Measurements from ENCODE around the gene TMIGD2.
"Not testable (repeated sequence)": the region's sequence is repeated elsewhere in the genome, so short reads cannot be mapped to it uniquely, and the experiment has no call there.

The TMIGD2 gene

GRCh38 chr19:4329858-4330257, 27.7 kb upstream of the TMIGD2 start:
- peaks cover 15% of the 10 kb centered on the region for H3K36me3 Mint-ChIP-seq (ENCODE audit: low read depth)
- no peak for DNase-seq
- peaks cover 32% of the 10 kb centered on the region for H3K4me1 Mint-ChIP-seq (ENCODE audit: low read depth)
- H3K27ac Mint-ChIP-seq = peak overlapping the region; percentile 37
- no peaks in the 10 kb centered on the region for H3K27me3 Mint-ChIP-seq
- peak overlapping the region; percentile 52 for H3K4me3 Mint-ChIP-seq
- H3K9me3 Mint-ChIP-seq = peaks cover under 1% of the 10 kb centered on the region

DNA sequence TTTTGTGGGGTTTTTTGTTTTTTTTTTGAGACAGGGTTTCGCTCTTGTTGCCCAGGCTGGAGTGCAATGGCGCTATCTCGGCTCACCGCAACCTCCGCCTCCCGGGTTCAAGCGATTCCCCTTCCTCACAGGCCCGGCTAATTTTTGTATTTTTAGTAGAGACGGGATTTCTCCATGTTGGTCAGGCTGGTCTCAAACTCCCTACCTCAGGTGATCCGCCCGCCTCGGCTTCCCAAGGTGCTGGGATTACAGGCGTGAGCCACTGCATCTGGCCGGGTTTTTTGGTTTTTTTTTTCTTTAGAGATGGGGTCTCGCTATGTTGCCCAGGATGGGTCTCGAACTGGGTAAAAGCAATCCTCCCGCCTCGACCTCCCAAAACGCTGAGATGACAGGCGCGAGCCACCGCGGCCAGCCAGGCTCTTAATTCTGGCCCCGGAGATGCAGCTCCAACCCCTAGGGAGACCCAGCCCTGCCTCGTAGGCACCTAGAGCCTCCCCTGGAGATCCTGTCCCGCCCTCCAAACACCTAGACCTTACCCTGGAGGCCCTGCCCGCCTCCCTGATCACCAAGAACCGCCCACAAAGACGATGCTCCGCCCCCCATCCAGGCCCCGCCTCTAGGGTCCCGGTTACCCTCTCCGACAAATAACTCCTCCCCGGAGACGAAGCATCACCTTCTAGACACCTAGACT, 26.9 kb upstream of the TMIGD2 start:
- Mint-ChIP-seq H3K27ac (peak overlapping the region; percentile 94), H3K4me1 (ENCODE audit: low read depth) (peaks cover 32% of the 10 kb centered on the region), H3K36me3 (ENCODE audit: low read depth) (peaks cover 15% of the 10 kb centered on the region), H3K4me3 (peak overlapping the region; percentile 92)
- not testable (repeated sequence) for H3K27me3 Mint-ChIP-seq, H3K9me3 Mint-ChIP-seq
- peak; percentile 74 for DNase-seq

- peak overlapping the region; percentile 94 for H3K27ac Mint-ChIP-seq
- DNase-seq = peak; percentile 98
Measured at GRCh38 chr19:4328243-4328990, 26.2 kb upstream of the TMIGD2 start.

DNA sequence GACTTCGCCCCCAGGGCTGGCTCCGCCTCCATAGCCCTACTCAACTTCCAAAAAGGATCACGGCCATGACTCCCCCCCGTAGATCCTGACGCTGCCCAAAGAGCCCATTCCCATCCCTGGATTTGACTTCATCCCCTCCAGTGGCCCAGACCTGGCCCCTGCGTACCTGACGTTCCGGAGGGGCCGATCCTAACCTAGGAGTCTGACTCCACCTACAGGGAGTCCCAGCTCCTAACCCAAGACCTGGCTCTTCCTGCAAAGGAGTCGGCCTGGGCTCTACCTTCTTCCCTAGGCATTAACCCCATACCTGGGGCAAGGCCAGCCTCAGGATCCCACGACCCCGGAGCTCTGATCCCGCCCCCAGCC, 25.7 kb upstream of the TMIGD2 start:
- Mint-ChIP-seq H3K4me1 (ENCODE audit: low read depth) (peaks cover 32% of the 10 kb centered on the region), H3K4me3 (peak overlapping the region; percentile 67), H3K27ac (peak overlapping the region; percentile 52), H3K9me3 (no peaks in the 10 kb centered on the region), H3K36me3 (ENCODE audit: low read depth) (peaks cover 15% of the 10 kb centered on the region), H3K27me3 (no peaks in the 10 kb centered on the region)
- no peak for DNase-seq

More at GRCh38 chr19:4328243-4328990, 26.2 kb upstream of the TMIGD2 start:
- Mint-ChIP-seq H3K4me3 (peak overlapping the region; percentile 92), H3K36me3 (ENCODE audit: low read depth) (peaks cover 15% of the 10 kb centered on the region), H3K27me3 (no peaks in the 10 kb centered on the region), H3K9me3 (no peaks in the 10 kb centered on the region), H3K4me1 (ENCODE audit: low read depth) (peaks cover 32% of the 10 kb centered on the region)

DNA sequence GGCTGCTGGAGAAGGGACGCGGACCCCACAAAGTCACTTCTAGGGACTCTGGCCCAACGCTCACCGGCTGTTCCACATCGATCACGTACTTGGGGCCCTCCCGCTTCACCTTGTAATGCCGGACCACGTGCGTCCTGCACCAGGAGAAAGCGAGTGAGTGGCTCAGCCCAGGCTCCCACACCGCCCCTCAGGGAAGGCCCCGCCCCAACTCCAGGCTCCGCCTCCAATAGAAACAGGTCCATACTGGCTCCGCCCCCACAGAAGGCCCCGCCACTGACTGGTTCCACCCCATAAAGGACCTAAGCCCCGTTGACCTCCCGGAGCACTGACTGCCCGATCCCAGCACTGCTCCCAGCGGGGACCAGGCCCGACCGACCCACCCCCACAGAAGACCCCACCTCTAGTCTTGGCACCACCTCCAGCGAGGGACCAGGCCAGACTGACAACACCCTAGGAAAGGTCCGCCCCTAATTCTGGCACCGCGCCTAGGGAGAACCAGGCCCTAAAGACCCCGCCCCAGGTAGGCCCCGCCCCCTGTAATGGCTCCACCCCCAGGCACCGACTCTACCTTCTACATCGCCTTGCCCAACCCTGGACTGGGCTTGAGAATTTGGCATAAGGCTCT, 25.2 kb upstream of the TMIGD2 start:
- no peaks in the 10 kb centered on the region for H3K9me3 Mint-ChIP-seq
- peak overlapping the region; percentile 67 for H3K4me3 Mint-ChIP-seq
- H3K27me3 Mint-ChIP-seq = no peaks in the 10 kb centered on the region
- peaks cover 15% of the 10 kb centered on the region for H3K36me3 Mint-ChIP-seq (ENCODE audit: low read depth)
- DNase-seq = peak; percentile 84
- H3K4me1 Mint-ChIP-seq (ENCODE audit: low read depth) = peaks cover 32% of the 10 kb centered on the region
- peak overlapping the region; percentile 40 for H3K27ac Mint-ChIP-seq

DNA sequence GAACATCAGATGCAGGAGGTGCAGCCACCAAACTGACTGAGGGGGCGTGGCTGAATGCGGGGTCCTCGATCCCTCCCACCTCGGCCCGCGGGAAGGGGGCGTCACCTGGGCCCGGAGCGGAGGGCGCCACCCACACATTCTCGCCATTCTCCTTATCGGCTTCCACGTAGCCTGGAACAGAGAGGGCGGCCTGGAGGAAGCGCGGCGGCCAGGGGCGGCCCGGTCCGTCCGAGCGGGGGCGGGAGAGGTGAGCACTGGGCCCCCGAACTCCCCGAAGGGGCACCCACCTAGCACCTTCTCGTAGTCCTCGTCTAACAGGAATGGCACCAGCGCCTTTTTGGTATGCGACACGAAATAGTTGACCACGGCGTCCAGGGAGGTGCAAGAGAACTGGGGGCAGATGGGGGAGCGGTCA, 24.7 kb upstream of the TMIGD2 start:
- Mint-ChIP-seq H3K4me3 (peak overlapping the region; percentile 67), H3K36me3 (ENCODE audit: low read depth) (peaks cover 15% of the 10 kb centered on the region), H3K27ac (no peak overlapping the region), H3K27me3 (no peaks in the 10 kb centered on the region), H3K9me3 (no peaks in the 10 kb centered on the region), H3K4me1 (ENCODE audit: low read depth) (peaks cover 32% of the 10 kb centered on the region)
- DNase-seq = peak; percentile 52

- Mint-ChIP-seq H3K27me3 (no peaks in the 10 kb centered on the region), H3K27ac (peak overlapping the region; percentile 10)
- DNase-seq = no peak
Measured at GRCh38 chr19:4326215-4326836, 24.1 kb upstream of the TMIGD2 start.

DNA sequence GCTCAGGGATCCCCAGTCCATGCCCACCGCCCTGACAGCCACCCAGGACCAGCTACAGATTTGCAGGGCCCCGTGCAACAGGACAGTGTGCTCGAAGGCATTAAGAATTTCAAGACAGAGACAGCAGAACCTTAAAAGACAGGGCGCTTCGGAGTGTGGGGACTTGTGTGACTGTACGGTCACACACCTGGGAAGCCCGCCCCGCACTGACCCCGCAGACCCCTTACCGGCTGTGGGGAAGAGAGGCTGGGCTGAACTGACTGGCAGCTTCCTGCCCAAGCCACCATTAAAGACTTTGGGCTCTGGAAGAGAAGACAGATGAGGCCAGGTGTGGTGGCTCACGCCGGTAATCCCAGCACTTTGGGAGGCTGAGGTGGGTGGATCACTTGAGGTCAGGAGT, 22.0 kb upstream of the TMIGD2 start:
- no peaks in the 10 kb centered on the region for H3K9me3 Mint-ChIP-seq
- DNase-seq = no peak
- H3K27ac Mint-ChIP-seq = peak overlapping the region; percentile 24
- no peak overlapping the region for H3K4me3 Mint-ChIP-seq
- peaks cover 7% of the 10 kb centered on the region for H3K36me3 Mint-ChIP-seq (ENCODE audit: low read depth)
- H3K27me3 Mint-ChIP-seq = no peaks in the 10 kb centered on the region
- H3K4me1 Mint-ChIP-seq (ENCODE audit: low read depth) = peaks cover 24% of the 10 kb centered on the region

More at GRCh38 chr19:4326215-4326836, 24.1 kb upstream of the TMIGD2 start:
- no peaks in the 10 kb centered on the region for H3K9me3 Mint-ChIP-seq
- H3K4me3 Mint-ChIP-seq = peak overlapping the region; percentile 32
- H3K36me3 Mint-ChIP-seq (ENCODE audit: low read depth) = peaks cover 15% of the 10 kb centered on the region
- peaks cover 32% of the 10 kb centered on the region for H3K4me1 Mint-ChIP-seq (ENCODE audit: low read depth)

GRCh38 chr19:4323692-4324091, 21.5 kb upstream of the TMIGD2 start:
- Mint-ChIP-seq H3K4me3 (no peak overlapping the region), H3K9me3 (no peaks in the 10 kb centered on the region), H3K27ac (no peak overlapping the region), H3K4me1 (ENCODE audit: low read depth) (peaks cover 21% of the 10 kb centered on the region), H3K27me3 (no peaks in the 10 kb centered on the region), H3K36me3 (ENCODE audit: low read depth) (peaks cover 2% of the 10 kb centered on the region)
- no peak for DNase-seq

- no peaks in the 10 kb centered on the region for H3K36me3 Mint-ChIP-seq (ENCODE audit: low read depth)
- no peaks in the 10 kb centered on the region for H3K27me3 Mint-ChIP-seq
- H3K27ac Mint-ChIP-seq = no peak overlapping the region
- no peak for DNase-seq
- H3K4me1 Mint-ChIP-seq (ENCODE audit: low read depth) = peaks cover 17% of the 10 kb centered on the region
- no peak overlapping the region for H3K4me3 Mint-ChIP-seq
- no peaks in the 10 kb centered on the region for H3K9me3 Mint-ChIP-seq
Measured at GRCh38 chr19:4322942-4323665, 20.9 kb upstream of the TMIGD2 start.

GRCh38 chr19:4320419-4320818, 18.2 kb upstream of the TMIGD2 start:
- Mint-ChIP-seq H3K4me3 (no peak overlapping the region), H3K27ac (no peak overlapping the region), H3K36me3 (ENCODE audit: low read depth) (no peaks in the 10 kb centered on the region), H3K27me3 (no peaks in the 10 kb centered on the region), H3K4me1 (ENCODE audit: low read depth) (no peaks in the 10 kb centered on the region), H3K9me3 (no peaks in the 10 kb centered on the region)
- no peak for DNase-seq

- no peaks in the 10 kb centered on the region for H3K4me1 Mint-ChIP-seq (ENCODE audit: low read depth)
- H3K9me3 Mint-ChIP-seq = no peaks in the 10 kb centered on the region
- no peak overlapping the region for H3K27ac Mint-ChIP-seq
- H3K4me3 Mint-ChIP-seq = no peak overlapping the region
- H3K36me3 Mint-ChIP-seq (ENCODE audit: low read depth) = no peaks in the 10 kb centered on the region
- no peaks in the 10 kb centered on the region for H3K27me3 Mint-ChIP-seq
- no peak for DNase-seq
Measured at GRCh38 chr19:4319067-4319718, 17.0 kb upstream of the TMIGD2 start.

GRCh38 chr19:4318460-4318859, 16.3 kb upstream of the TMIGD2 start:
- Mint-ChIP-seq H3K36me3 (ENCODE audit: low read depth) (no peaks in the 10 kb centered on the region), H3K4me3 (no peak overlapping the region), H3K27me3 (no peaks in the 10 kb centered on the region), H3K27ac (no peak overlapping the region), H3K4me1 (ENCODE audit: low read depth) (no peaks in the 10 kb centered on the region), H3K9me3 (no peaks in the 10 kb centered on the region)
- no peak for DNase-seq

- Mint-ChIP-seq H3K27ac (no peak overlapping the region), H3K36me3 (ENCODE audit: low read depth) (no peaks in the 10 kb centered on the region), H3K9me3 (no peaks in the 10 kb centered on the region), H3K4me1 (ENCODE audit: low read depth) (no peaks in the 10 kb centered on the region), H3K27me3 (no peaks in the 10 kb centered on the region), H3K4me3 (no peak overlapping the region)
- DNase-seq = no peak
Measured at GRCh38 chr19:4316956-4317355, 14.8 kb upstream of the TMIGD2 start.
